ENCODE results near the gene ANGPTL7.
"Not testable (repeated sequence)": the region's sequence is repeated elsewhere in the genome, so short reads cannot be mapped to it uniquely, and the experiment has no call there.

The ANGPTL7 gene

DNA sequence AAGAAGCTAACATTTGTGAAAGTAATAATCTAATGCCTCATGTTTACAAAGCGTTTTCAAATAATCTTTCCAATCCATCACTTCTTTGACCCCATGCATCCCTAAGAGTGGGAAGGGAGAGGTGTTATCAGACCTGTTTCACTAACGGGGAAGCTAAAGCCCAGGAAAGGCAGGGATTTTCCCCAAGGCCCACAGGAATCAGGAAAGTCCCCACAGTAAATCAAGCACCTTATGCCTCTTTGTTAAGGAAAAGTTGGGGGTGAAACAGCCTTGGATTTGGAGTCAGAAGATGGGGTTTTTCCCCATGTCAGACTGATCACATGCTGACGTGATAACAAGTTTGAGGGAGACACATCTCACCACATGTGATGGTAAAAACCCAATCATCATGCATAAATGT lies 20.0 kb upstream of the ANGPTL7 start:
- no peak for DNase-seq (ENCODE audit: low read depth)

DNA sequence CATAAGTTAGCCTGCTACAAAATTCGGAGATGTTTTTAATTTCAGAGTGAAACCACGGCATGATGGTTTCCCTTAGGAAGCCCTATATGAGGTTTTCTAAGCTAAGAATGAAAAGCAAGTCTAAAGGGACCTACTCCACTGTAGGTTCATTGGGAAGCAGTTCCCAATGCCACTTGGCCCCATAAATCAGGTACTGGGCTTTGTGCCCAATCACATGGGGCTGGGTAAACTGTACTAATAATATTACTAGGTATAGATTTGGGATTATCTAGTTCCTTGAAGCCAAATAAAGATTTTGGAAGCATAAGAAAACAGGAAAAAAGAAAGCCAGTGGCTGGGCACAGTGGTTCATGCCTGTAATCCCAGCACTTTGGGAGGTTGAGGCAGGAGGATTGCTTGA lies 19.1 kb upstream of the ANGPTL7 start:
- DNase-seq (ENCODE audit: low read depth) = no peak

DNA sequence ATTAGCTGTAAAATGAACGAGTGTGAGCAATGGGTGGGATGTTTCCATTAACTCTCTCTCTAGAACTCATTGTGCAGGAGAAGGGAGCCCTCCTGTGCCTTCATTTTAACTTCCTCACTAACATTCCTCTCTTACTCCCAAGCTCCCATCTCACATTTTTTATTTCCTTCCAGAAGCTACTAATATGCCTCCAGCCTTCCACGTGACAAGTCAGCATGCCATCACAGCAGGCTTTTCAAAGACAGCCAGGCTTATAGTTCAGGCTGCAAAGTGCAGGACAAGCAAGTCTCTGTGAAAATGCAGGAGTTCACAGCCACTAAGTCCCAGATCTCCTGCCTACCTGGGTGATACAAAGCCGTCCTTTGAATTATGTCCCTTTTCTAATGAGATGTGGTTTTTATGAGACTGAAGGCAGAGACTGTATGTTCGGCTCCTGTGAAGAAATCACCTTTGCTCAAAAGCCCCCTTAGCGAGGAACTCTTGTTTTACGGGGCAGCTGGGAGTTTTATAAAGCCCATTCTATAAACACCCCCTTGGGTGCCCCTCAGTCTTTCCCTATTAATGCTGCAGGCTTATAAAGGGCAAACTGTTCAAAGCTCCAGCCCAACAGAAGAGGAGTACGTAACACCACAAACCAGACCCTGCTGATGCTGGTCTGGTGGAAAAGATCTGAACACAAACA lies 14.8 kb upstream of the ANGPTL7 start:
- DNase-seq (ENCODE audit: low read depth) = no peak

DNA sequence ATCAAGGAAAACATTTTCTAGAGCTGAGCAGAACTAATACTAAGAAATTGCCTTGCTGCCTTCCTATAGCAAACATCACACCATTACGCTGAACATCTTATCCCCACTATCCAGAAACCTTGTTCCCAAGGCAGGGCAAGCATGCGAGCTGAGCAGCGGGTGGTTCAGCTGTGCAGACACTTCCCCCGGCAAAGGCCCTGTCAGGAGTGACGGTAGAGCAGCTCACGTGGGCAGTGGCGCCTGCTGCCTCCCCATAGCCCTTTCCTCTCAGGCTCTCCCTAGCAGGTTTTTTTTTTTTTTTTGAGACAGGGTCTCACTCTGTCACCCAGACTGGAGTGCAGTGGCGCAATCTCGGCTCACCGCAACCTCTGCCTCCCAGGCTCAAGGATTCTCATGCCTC lies 13.7 kb upstream of the ANGPTL7 start:
- DNase-seq (ENCODE audit: low read depth) = no peak

DNA sequence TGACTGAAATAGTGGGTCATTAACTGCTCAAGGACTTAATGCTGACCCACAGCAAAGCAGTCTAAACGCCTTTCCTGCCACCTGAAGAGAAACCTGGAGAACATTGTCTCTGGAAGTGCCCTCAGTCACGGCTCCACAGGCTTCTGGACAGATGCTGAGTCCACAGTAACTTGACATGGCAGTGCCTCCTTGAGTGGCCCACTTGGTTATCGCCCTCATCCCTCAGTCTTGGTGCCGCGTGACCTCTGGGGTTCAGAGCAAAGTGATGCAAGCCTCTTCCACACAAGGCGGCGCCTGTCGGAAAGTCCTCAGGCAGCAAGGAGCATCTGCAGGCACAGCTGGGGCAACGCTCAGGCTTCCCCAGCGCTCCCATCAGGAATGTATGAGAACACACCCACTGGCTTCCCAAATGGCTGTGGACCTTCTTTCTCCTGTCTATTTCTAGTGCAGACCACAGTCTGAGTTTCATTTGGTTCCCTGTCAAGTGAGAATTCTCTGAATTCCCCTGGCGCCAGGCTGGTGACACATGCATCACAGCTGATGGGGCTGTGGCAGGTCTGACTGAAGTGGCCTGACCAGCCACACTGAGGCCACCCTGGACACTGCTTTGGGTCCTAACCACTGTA lies 13.0 kb upstream of the ANGPTL7 start:
- no peak for DNase-seq (ENCODE audit: low read depth)

DNA sequence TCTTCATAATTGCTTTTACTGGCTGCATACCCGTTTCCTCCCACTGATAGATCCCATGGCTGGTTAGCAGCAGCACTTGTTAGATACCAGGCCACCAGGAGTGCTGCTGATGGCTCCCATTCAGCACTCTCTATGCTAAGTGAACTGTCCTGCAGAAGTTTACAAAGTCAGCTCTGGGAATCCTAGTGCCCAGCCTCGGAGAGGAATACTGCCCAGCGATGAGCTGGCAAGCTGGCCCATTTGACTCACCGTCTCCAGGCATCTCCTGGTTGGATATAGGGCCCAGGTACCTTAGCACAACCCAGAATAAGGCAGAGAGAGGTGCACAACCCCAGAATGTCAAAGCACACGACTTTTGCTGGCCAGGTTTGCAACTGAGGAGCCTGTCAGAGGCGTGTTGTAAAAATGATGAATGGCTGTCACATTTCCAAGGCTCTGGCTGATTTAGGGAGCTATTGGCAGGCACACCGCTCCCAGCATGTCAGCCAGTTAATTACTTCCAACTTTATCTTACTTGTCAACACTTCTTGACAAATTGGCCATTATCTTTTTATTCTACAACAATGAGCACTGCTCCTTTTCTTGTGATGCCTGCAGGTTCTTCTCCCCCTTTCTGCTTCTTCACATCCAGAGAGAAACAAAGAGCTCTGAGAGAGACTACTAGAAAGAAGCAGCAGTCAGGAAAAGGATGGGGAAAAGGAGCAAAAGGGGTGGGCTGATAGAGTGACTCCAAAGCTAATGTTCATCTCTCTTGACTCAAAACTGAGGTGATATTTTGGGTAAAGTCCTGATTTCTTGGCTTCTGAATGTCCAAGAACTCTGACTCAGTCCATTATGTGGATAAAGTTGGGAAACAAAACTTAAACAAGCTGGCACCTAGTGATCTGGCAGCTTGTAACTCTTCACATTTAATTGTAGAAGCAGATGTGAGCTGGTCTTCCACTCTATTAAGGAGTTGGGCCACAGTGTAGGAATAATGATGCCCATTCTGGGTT lies 10.8 kb upstream of the ANGPTL7 start:
- DNase-seq (ENCODE audit: low read depth) = no peak

DNA sequence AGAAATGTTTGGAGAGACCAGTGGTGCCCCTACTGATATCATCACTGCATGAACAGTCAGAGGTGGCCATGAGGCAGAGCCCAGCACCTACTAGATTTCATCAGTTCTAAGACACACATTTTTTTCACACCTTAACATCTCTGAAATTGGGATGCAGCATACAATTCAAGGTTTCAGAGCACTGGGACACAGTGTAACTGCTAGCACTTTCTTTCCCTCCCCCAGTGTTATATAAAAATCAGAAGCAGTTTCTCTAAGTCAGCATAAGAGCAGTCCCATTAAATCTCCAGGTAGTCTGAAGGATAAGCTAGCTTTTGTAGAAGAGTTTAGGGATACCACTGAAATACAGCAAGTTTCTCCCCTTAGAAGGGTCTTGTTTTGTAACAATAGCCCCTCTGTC lies 10.0 kb upstream of the ANGPTL7 start:
- no peak for DNase-seq (ENCODE audit: low read depth)

DNA sequence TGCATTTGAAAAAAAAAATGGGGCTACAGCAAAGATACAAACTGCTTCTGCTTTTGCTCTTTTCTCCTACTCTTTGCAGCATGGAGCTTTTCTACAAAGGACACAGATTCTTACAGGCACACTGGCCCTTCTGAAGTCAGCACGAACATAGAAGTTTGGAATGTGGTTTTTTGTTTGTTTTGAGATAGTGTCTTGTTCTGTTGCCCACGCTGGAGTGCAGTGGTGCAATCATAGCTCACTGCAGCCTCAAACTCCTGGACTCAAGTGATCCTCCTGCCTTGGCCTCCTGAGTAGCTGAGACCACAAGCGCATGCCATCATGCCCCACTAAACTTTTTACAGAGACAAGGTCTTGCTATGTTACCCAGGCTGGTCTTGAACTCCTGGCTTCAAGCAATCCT lies 9.4 kb upstream of the ANGPTL7 start:
- DNase-seq (ENCODE audit: low read depth) = not testable (repeated sequence)

DNA sequence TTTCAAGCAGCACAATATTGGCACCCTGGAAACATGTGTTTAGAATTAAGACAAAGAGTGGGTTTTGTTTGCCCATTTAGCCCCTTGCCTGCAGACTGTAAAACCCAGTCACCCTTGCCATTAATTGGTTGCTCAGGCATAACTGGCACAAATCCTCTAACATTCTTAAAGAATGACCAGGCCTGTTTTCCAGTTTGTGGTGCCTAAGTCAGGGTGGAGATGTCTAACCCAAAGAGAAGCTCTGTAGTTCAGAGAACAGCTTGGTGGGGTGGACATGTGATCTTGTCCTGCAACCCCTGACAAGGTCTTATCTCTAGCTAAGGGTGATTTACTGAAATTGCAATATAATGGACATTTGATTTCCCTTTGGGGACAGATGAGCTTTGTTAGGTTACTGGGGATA lies 8.8 kb upstream of the ANGPTL7 start:
- DNase-seq (ENCODE audit: low read depth) = no peak

DNA sequence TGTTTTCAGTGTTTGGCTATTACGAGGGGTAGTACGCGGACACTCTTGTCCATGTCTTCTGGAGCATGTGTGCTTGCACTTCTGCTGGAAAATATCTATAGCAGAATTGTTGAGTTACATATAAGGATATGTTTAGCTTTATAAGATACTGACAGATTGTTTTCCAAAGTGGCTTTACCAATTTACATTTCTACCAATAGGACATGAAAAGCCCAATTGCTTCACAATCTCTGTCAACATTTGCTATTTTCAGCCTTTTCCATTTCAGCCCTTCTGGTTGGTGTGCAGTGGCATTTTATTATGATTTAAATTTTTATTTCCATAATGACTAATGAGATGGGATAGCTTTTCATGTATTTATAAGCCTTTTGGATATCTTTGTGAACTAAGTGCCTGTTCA lies 6.3 kb upstream of the ANGPTL7 start:
- DNase-seq (ENCODE audit: low read depth) = no peak

DNA sequence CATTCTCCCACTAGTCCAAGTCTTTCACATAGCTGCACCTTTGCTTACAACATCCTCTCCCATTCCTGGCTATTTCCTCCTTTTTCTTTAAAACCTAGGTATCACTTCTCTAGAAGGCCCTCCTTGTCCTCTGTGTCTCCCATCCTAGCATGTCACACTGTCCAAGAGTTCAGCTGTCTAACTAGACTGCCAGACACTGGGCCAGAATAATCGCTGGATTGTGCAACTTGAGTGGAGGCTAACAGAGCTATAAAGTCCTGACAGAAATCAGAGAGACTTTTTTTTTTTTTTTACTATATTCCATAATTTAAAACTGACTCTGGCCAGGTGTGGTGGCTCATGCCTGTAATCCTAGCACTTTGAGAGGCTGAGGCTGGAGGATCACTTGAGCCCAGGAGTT lies 4.2 kb upstream of the ANGPTL7 start:
- DNase-seq (ENCODE audit: low read depth) = no peak

DNA sequence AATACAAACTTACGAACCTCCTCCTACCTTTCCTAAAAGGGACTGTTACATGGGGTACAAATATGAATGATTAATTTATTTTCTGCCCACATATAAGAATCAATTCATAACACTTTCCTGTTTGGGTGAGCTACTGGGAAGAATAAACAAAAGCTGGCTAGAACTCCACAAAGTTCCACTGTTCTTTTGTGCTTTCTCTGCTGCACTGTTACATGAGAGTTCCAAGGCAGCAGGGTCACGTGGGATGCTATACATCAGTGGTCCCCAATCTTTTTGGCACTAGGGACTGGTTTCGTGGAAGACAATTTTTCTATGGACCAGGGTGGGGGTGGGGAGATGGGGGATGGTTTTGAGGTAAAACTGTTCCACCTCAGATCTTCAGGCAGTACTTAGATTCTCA lies 2.2 kb upstream of the ANGPTL7 start:
- DNase-seq (ENCODE audit: low read depth) = no peak

DNA sequence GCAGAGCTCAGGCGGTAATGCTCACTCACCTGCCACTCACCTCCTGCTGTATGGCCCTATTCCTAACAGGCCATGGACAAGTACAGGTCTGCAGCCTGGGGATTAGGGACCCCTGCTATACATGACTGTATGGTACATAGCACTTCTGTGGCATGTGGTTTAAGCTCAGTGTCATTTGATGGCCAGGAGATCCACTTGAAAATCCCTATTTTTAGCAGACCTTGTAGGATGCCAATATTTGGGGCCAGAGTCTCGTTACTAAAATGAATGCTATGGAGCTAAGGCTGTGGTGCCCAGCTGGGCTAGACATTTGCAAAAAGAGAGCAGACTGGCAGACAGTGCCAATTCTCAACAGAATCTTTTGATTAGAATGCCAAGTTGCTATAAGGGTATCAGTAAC lies 1.7 kb upstream of the ANGPTL7 start:
- DNase-seq (ENCODE audit: low read depth) = no peak

DNA sequence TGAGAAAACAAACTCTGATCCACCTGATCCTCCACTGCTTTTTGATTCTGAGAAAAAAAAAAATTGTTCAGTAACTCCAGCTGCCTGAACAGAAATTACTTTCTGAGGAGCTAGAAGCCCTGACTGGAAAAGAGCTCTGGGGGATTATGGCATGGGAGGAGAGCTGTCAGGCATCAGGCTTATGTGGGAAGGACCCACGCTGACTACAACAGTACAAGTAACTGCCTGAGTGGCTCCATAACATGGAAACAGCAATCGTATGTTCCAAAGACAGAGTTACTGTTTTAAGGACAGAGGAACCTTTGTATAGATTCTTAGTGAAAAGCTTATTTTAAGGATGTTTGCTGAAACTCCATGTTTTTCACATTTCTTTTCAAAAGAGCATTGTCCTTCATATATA lies 1.2 kb upstream of the ANGPTL7 start:
- DNase-seq (ENCODE audit: low read depth) = no peak

DNA sequence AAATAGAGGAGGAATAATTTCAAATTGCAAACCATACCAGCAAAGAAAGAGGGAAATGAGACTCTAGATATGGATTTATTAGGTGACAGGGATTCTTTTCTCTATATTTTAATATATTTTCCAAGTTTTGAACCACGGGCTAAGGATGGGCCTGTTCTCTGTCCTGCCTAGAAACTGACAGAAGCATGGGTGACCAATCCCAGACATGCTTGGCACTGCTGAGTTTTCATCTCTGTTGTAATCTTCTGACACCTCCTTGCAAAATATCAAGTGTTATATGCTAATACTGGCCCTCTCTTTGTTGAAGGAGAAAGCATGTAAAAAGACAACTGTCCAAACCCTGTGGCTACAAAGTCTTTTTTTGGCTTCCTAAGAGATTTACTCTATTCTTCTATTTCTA lies 774 bp upstream of the ANGPTL7 start:
- no peak for DNase-seq (ENCODE audit: low read depth)

DNA sequence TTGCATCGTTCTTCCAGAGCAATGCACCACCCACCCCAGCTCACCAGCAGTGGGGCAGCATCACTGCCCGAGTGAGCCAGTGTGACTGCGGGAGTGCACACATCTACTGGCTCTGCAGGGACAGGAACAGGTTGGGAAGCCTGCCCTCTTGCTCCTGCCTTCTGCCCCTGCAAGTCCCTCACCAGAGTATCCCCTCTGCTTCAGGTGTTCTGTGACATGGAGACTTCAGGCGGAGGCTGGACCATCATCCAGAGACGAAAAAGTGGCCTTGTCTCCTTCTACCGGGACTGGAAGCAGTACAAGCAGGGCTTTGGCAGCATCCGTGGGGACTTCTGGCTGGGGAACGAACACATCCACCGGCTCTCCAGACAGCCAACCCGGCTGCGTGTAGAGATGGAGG lies 4.2 kb downstream of the ANGPTL7 start:
- DNase-seq (ENCODE audit: low read depth) = no peak

DNA sequence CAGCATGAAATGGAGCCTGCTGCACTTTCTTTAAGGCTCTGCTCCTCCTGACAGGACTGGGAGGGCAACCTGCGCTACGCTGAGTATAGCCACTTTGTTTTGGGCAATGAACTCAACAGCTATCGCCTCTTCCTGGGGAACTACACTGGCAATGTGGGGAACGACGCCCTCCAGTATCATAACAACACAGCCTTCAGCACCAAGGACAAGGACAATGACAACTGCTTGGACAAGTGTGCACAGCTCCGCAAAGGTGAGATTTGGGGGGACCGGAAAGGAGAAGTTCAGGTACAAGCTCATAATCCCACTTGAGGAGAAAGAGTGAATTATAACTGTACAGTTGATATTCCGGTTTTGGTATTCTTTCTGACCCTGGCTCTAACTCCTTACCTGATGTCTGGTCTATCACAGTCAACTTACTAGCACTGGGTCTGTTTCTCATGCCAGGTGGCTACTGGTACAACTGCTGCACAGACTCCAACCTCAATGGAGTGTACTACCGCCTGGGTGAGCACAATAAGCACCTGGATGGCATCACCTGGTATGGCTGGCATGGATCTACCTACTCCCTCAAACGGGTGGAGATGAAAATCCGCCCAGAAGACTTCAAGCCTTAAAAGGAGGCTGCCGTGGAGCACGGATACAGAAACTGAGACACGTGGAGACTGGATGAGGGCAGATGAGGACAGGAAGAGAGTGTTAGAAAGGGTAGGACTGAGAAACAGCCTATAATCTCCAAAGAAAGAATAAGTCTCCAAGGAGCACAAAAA lies 5.4 kb downstream of the ANGPTL7 start:
- no peak for DNase-seq (ENCODE audit: low read depth)

DNA sequence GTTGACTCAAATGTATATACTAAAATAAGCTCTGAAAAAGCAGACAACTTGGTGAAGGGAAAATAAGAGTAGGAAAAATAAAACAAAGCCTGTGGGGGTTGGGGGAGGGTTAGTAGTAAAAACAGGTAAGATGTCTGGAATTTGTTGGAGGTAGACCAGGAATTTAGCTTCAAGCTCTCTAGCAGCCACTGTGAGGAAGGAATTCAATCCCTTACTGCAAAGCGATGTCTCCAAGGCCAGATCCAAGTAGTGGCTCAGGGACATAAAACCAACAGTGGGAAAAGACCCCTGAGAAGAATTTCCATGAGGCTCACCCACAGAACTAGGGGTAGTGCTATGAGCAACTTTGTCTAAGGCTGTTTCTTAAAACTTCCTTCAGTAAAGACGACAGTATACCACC lies 7.8 kb downstream of the ANGPTL7 start:
- DNase-seq (ENCODE audit: low read depth) = no peak

DNA sequence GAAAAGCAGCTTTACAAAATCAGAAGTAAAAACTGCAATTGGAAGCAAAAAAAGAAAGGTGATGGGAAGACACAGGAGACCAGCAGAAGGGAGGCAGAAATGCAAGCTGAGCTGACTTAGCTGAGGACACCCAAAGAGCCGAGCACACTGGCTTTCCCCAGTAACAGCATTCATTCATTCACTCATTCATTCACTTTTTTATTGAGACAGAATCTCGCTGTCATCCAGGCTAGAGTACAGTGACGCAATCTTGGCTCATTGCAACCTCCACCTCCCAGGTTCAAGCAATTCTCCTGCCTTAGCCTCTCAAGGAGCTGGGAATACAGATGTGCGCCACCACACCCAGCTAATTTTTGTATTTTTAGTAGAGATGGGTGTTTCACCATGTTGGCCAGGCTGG lies 8.2 kb downstream of the ANGPTL7 start:
- DNase-seq (ENCODE audit: low read depth) = no peak

DNA sequence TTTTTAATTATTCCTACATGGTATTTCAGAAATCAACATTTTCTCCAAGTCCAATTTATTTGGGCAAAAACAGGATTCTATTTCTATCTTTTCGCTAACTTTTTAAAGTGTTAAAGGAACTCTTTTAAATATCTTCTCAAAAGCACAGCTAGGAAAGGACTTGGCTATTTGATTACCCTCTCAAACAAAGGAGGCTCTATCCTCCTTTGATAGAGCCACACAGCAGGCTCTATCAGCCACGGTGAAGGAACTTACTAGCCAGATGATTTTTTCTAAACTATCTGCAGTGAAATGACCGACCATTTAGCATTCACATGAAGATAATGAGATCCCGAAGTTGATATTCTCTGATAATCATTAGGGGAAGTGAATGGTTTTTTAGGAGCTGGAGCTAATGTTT lies 9.1 kb downstream of the ANGPTL7 start:
- DNase-seq (ENCODE audit: low read depth) = no peak

DNA sequence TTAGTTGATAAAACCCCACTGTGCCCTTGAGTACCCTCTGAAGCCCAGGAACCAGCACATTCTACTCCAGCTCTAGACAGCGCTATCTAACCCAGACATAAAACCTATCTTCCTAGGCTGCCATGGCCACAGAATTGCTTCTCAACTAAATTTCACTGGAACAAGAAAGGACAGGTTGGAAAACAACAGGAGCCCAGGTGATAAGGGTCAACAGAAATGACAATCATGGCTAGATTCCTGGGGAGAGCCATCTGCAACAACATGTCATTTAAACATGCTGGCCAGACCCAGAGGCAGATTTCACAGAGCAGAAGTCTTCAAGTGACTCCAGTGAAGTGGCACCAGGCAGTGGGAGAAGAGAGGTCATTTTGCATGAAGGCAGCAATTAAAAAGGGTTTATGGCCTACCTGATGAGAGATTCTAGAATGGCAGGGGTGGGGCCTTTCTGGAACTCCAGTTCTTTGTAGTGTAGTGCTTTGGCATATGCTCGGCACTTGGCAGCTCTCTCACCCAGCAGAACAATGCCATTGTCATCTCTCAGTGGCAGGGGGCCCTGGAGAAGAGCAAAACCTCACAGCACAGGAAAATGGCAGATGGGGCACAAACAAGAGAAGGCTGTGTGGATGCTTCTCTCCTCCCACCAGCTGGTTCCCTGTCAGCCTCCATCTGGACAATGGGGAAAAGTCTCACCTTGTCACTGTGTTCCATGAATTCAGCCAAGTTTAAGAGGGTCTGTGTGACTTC lies 9.9 kb downstream of the ANGPTL7 start:
- no peak for DNase-seq (ENCODE audit: low read depth)

Measured in non-pigmented ciliary epithelial cell (primary cell).